SU-DHL-6 (cell line): Measurements from ENCODE around the gene P2RY1.

Experiments
- EZH2phosphoT487 ChIP-seq: fragments of 200-600 bp; sonication (generic), shearing (Covaris generic); conservative IDR thresholded peaks from 2 replicates; pipeline ENCODE4 v1.6.1; 2018; ENCODE audit warnings: mild to moderate bottlenecking, antibody characterized with exemption, low read length, moderate library complexity, mixed read lengths
- TF ChIP-seq, protein P1 (sequence below): fragments of 200-600 bp; sonication (generic); IDR thresholded peaks from one replicate; pipeline ENCODE4 v1.5.1; 2017; ENCODE audit warnings: antibody characterized with exemption, mild to moderate bottlenecking, low read length, moderate library complexity; ENCODE audit not compliant: insufficient read depth, poor library complexity, severe bottlenecking

- TF ChIP-seq, protein P1, sequence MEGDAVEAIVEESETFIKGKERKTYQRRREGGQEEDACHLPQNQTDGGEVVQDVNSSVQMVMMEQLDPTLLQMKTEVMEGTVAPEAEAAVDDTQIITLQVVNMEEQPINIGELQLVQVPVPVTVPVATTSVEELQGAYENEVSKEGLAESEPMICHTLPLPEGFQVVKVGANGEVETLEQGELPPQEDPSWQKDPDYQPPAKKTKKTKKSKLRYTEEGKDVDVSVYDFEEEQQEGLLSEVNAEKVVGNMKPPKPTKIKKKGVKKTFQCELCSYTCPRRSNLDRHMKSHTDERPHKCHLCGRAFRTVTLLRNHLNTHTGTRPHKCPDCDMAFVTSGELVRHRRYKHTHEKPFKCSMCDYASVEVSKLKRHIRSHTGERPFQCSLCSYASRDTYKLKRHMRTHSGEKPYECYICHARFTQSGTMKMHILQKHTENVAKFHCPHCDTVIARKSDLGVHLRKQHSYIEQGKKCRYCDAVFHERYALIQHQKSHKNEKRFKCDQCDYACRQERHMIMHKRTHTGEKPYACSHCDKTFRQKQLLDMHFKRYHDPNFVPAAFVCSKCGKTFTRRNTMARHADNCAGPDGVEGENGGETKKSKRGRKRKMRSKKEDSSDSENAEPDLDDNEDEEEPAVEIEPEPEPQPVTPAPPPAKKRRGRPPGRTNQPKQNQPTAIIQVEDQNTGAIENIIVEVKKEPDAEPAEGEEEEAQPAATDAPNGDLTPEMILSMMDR = no peak
- TF ChIP-seq EZH2phosphoT487 = no peak
These were observed 7.6 kb upstream of the P2RY1 start for GRCh38 chr3:152827313-152827712.
